GM19438 (cell line): ENCODE results near the gene HOXA5.

Source experiments
- ATAC-seq: cut with Tn5 transposase; IDR thresholded peaks from one replicate; pipeline ENCODE4 v1.9.1; 2021; ENCODE audit warnings: low read depth; ENCODE audit not compliant: unreplicated experiment

HOXA5 gene

DNA sequence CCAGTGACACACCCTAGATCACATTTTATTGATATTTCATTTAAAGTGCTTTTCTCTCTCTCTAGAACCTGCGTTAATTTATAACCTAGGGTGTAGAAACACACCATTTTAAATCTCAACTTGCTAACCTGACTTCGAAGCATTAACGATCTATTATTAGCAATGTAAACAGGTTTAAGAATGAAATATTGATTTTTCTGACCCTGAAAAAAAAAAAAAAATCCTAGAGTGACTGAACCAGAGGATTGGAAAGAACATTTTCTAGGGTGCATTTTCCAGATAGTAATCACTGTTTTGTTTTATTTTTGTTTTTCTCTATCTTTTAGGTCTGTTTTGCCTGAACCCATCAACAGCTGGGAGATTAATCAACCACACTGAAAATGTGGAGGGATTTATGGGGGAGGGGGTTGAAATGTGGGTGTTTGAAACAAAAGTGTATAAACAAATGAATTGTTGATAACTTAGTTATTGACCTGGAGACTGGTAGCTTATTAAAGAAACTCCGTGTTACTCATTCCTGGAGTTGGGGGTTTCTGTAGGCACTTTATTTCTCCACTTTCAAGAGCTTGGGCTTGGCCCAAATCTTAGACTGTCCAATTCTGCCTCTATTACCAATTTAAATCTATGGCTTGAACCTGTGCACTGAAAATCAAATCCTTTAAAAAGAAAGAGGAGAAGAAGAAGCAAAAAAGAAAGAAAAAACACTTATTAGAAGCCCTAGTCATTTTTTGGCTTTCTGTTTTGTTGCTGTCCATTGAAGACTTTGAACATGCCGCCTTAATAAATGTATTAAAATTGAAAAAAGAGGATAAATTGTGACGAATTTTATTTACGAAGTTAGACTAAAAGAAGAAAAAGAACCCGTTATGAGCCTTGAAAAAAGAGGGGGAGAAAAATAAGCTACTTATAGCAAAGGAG is 43.8 kb downstream of the HOXA5 start:
- no peak for ATAC-seq

DNA sequence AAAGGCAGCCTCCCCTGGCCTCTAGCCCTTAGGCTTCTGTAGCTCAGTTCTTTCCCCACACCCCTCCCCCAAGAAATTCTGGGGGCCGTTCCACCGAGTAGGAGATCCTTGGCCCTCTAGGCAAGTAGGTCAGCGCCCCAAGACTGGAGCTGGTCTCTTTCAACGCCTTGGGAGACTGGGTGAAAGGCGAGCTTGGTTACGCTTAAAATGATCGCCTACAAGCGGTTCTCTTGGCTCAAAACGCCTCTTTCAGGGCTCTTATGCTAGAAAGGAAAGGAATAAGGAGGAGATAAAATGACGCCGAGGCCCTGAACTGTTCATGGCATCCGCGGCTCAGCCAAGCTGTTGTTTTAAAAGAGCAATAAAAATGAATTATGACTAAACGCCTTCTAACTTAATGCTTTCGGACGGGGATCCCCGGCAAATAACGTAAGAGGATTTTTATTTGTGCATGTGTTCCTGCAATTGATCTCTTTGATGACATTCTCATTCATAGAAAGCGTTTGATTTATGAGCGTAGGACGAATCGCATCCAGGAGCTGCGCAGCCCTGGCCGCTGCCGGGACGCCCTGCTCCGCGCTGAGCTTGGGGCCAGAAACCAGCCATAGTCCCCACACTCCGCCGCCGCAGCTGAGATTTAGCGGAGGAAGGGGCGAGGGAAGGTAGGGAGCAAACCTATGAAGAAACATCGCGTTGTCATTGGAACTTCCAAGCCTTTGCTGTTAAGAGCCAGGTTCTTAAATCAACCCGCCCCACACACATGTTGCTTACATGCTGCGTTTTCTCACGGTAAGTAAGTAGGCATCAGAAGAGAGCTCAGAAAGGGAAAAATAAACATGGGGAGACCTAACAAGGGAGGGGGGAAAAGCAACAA is 44.7 kb downstream of the HOXA5 start:
- ATAC-seq, result no peak

DNA sequence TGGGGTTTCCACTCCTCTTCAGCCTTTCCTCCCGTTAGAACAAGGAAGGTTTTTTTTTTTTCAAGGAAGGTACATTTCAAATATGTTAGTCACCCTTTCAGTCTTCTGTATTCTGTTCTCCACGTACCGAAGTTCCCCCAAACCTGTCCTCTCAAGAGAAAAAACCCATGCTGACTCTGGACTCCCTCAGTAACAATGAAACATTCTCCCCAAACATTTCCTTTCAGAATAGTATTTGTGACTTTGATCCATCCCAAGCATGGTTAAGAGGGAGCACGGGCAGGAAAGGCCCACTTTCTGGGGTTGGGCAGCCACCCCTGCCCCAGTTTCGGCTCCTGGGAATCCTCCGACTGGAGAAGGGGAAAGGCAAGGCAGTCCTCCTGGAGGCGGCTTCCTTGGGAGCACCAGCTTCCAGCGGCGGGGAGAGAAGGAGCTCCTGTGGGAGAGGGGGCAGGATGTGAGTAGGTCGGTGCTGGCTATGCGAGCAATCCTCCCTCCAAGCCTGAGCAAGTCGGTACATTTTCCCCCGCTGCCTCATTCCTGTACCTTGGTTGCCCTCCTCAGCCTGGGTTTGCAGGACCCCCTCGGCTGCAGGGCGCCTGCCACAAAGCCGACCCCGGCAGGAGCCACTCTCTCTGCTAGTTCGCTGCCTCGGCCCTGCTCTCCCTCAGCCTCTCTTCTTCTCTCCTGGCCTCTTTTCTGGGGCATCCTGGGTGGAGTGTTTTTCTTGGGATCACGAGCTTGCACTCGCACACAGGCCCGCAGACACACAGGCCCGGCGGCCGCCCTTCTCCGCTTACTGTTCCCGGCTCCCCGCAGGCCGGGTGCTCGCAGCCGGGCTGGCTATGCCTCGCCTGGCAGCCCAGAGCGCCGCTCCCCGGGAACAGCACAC is 45.5 kb downstream of the HOXA5 start:
- ATAC-seq, result no peak

DNA sequence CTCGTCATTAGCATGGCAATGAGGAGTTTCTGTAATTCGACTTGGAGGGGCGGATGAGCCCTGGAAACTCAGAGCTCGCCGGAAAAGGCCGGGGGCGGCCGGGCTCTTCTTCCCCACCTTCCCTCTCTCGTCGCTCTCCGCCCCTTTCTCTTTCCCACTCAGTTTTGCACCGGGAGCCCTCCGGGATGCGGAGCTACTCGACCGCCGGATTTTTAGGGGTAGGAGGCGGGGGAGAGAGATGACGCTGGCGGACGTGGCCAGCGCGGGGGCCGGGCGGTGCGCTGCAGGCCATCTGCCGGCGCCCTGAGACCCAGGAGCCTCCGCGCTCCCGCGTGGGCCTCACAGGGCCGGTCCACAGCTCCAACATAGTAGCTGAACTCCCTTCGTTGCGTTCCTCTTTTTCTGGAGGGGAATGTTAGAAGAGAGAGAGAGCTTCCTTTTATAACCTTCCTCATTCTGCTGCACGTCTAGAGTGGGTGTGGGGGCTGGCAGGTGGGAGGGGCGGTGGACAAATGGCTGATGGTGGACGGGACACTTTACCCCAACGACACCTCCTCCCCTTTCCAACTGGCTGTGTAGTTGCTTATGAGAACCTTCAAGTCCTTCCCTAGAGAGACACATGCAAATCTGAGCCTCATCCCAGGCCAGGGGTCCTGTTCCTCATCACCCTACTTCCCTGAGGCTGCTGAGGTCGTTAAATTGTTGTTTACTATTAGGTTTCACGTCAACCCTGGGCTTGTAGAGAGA is 46.5 kb downstream of the HOXA5 start:
- no peak for ATAC-seq

DNA sequence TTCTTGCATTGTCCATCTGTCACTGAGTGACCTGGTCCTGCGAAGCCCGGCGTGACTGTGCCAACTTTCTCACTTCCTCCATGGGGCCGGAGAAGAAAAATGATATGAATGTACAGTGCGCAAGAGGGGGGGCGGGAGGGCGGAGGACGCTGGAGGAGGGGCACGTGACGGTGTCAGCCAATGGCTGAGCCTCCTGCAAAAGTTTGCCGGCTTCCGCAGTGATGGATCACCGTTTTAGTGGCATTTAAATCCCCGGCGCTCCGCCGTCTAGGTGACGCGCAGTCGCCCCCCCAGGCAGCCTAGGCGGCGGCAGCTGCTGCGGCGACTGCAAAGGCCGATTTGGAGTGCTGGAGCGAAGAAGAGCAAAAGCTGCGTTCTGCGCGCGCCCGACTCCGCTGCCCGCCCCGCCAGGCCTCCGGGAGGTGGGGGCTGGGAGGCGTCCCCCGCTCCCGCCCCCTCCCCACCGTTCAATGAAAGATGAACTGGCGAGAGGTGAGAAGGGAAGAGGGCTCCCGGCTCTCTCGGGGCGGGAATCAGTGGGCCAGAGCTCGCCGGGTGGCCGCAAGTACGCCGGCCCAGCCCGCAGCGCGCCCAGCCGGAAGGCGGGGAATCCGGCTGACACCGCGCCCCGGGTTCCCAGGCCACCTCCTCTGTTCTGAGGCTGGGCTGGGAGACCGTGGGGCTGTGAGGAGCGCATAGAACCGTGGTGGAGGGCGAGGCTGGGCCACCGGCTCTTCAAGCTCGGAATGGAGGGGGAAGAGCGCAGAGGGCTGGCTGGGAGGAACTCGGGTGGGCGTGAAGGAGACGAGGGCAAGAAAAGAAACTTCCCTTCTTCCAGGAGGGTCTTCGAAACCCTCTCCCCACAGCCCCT is 47.3 kb downstream of the HOXA5 start, which contains the start of gene HOXA1:
Gene HOXA1, minus strand, starts transcription at position 104 of the 871 bp plus-strand sequence. Its CDS starts 88 bp downstream, at position 16.
- ATAC-seq, result peak; percentile 81

DNA sequence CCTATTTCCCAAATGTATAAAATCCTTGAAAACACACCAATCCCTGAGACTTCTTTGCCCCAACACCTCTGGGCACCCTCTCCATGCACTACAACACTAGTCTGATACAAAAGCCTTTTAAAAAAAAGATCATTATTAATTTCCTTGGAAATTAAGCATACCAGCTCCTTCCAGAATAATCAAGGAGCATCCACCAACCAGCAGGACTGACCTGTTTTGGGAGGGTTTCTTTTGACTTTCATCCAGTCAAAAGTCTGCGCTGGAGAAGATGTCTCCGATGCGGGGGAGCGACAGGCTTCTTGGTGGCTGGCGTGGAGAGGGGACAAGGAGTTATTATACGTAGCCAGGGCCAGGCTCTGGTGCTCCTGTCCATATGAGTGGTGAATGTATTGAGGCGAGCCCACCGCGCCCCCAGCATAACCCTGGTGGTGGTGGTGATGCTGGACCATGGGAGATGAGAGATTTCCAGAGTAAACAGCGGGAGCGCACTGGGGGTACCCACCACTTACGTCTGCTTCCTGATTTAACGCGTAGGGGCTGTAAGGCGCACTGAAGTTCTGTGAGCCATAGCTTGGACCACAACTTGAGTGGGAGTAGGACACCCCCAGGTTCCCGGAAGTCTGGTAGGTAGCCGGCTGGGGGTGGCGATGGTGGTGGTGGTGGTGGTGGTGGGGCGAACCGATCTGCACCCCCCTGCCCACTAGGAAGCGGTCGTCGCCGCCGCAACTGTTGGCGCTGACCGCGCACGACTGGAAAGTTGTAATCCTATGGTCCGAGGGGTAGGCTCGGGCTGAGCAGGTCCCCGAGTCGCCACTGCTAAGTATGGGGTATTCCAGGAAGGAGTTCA is 48.2 kb downstream of the HOXA5 start:
- ATAC-seq, result no peak

DNA sequence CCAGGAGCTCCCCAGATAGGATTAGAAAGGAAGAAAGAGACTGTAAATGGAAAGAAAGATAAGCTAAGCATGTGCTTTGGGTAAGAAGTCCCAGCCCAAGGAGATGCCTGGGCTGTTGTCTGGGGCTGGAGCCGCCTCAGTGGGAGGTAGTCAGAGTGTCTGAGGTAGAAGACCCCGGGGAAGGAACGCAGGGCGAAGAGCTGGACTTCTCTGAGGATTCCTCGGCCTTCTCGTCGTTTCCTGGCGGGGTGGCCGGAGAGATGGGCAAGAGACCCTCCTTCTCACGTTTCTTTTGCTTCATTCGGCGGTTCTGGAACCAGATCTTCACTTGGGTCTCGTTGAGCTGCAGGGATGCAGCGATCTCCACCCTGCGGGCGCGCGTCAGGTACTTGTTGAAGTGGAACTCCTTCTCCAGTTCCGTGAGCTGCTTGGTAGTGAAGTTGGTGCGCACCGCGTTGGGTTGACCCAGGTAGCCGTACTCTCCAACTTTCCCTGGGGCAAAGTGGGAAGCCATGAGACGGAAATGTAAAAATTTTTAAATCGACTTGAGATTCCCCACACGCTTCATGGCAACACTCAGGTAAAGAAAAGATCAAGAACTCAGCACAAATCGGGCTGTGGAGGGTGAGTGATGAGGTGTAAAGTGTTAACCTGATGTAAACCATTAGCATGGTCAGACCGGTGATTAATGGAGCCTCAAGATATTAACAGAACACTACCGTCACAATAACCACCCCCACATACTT is 49.0 kb downstream of the HOXA5 start:
- ATAC-seq, result no peak

DNA sequence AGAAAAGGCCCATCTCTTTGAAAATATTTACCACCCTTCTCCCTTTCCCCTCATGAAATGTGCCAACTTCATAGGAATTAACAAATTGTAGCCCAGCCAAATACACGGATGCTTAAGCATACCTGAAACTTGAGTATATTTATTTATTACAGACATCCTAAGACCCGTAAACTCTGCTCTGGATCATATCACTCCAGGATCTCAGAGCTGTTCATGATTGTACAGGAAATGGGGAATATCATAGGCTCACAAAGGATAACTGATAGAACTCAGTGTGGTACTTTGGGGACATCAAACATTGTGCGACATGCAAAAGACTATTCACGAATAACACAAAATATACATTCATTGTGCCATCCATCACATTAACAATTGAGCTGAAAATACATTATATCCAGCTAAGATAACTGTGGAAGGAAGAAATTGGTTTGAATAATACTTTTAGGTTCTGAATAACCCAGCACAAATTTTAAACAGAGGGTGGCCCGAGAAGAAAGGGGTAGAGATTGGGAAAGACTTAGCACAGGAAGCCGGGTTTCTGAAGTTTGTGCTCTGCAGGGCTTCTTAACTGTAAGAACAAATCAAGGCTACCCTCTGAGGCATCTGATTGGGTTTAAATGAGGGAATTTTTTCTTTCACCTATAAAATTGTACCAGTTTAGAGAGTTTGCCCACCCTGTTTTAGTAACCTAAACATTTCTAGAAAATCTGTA is 50.1 kb downstream of the HOXA5 start:
- ATAC-seq, result no peak

DNA sequence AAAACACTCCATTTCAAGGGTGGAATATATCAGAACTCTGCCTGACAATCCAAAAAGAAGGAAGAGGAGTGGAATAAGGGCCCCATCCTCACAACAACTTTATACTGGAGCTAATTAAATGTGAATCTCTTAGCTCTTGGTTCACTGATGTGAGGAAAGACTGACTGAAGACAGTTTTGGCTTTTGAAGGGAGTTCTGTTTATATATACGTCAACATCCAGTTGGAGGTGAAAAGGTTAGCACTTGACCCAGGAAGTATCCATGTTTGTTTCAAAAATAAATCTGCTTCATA is 50.7 kb downstream of the HOXA5 start:
- no peak for ATAC-seq

DNA sequence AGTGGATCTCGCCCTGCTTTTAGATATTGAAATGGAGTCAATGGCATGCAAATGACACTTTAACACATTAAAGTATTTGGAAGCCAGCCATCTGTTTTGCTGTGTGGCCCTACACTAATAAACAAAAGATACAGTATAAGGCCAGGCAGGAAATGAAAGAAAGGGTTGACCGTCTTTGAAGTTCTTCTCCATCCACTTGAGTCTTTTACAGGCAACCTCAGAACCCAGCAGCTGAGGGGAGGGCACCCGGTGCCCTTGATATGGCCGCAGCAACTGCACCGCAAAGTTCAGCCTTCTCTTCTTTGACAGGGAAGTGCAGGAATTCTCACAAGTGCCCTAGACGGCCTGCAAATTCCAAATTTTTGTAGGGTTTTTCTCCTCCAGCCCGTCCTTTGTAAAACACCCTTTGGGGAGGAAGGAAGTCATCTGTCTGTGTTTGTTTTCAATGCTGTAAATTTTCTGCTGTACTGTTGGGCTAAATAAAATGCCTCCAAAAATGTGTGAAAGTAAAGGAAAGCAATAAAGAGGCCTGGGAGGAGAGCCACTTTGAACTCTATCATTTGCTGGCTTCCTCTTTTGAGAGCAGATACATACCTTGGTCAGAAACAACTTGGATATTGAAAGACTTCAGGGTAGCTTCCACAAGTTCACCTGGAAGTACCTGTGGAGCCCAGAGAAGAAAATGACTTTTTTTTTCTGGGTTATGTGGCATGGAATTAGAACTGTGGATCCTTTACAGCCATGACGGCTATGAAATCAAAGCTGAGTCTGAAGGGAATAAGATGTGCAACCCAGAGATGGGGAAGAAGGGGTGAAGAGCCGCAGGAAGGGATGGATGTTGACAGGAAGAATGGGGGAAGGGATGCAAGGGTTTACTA is 51.3 kb downstream of the HOXA5 start:
- ATAC-seq, result no peak

DNA sequence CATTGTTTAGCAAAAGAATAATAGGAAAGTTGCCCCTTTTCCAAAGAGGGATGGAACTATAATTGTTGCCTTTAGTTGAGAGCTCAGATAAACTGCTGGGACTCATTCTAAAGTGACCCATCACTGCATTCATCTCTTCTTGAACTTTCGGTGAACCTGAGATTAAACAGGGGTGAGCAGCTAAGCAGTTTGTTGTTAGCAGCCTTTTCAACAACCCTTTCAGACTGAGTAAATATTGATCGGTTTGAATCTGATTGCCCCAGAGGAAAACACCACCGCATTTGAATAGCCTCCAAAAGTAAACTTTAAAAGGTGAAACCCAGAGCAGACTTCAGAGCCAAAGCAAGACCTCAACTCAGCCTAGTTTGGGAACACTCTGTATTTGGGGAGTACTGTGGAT is 52.4 kb downstream of the HOXA5 start:
- no peak for ATAC-seq
